Calu3 (cell line): ENCODE results near the gene IQCM. TPM values are rescaled to one million over a fixed set of nuclear protein-coding genes. Genes with fewer than 3 reads are reported as not detected.

ENCODE experiments used
- BruUV-seq: library from RNA; stranded (reverse); fragments of 400-500 nt; replicated peaks from 2 replicates; lab custom pipeline; 2021; lab: Mats Ljungman, UMichigan
- CTCF ChIA-PET: fragments of 300-600 bp; sonication (Branson Sonifier 250); formaldehyde crosslinking; loops from one replicate; lab custom pipeline; 2022; ENCODE audit warnings: antibody characterized with exemption; lab: Charles Lee
- DNase-seq: peaks from one replicate; pipeline ENCODE4 v3.0.0; 2022
- H3K27ac Mint-ChIP-seq: one replicate; pipeline ENCODE4 v1.8.0; 2022; ENCODE audit warnings: mixed read lengths; ENCODE audit not compliant: unreplicated experiment
- H3K27me3 Mint-ChIP-seq: one replicate; pipeline ENCODE4 v1.8.0; 2022; ENCODE audit warnings: mixed read lengths; ENCODE audit not compliant: unreplicated experiment
- H3K36me3 Mint-ChIP-seq: one replicate; pipeline ENCODE4 v1.8.0; 2022; ENCODE audit warnings: mild to moderate bottlenecking, moderate library complexity, mixed read lengths; ENCODE audit not compliant: insufficient read depth, unreplicated experiment
- H3K4me1 Mint-ChIP-seq: one replicate; pipeline ENCODE4 v1.8.0; 2022; ENCODE audit warnings: mild to moderate bottlenecking, low read depth, mixed read lengths; ENCODE audit not compliant: unreplicated experiment
- H3K4me3 Mint-ChIP-seq: one replicate; pipeline ENCODE4 v1.8.0; 2022; ENCODE audit warnings: mild to moderate bottlenecking, low read depth, moderate library complexity, mixed read lengths; ENCODE audit not compliant: unreplicated experiment
- H3K9me3 Mint-ChIP-seq: one replicate; pipeline ENCODE4 v1.8.0; 2022; ENCODE audit warnings: low read depth, mixed read lengths; ENCODE audit not compliant: unreplicated experiment
- CTCF ChIP-seq: fragments of 200-600 bp; IDR thresholded peaks from one replicate; pipeline ENCODE4 v1.8.0; 2022; ENCODE audit warnings: antibody characterized with exemption; ENCODE audit not compliant: unreplicated experiment
- intact Hi-C: fragments of 100-400 bp; cut with micrococcal nuclease; formaldehyde crosslinking; loops from one replicate; pipeline ENCODE4 v1.10.0; 2022; ENCODE audit not compliant: unreplicated experiment
- total RNA-seq: library from RNA; stranded (reverse); gene quantifications from 2 replicates; pipeline ENCODE4 v1.2.3, GENCODE V29; 2022

IQCM gene
- total RNA-seq, 1 experiment from 2014 or later = not detected

GRCh38 chr4:149793459-149793858 is 22.2 kb downstream of the IQCM start:
- no peak overlapping the region for H3K4me3 Mint-ChIP-seq
- no TSS peak for BruUV-seq
- TF ChIP-seq CTCF = no peak
- intact Hi-C loops = no loop called here
- peaks cover 12% of the 10 kb centered on the region for H3K4me1 Mint-ChIP-seq
- H3K36me3 Mint-ChIP-seq = peaks cover 9% of the 10 kb centered on the region
- no peak for DNase-seq
- H3K27ac Mint-ChIP-seq = peak overlapping the region; percentile 24
- no peaks in the 10 kb centered on the region for H3K27me3 Mint-ChIP-seq
- CTCF ChIA-PET = interaction anchor here (0.7 kb wide), 1 partner anchor 102 kb away, joined by 3 read pairs; no protein-coding TSS in a partner anchor
- no peaks in the 10 kb centered on the region for H3K9me3 Mint-ChIP-seq

GRCh38 chr4:149791851-149792250 is 23.8 kb downstream of the IQCM start:
- peaks cover 9% of the 10 kb centered on the region for H3K36me3 Mint-ChIP-seq
- no peak for DNase-seq
- H3K27me3 Mint-ChIP-seq = no peaks in the 10 kb centered on the region
- CTCF ChIA-PET = no interaction called here
- no peaks in the 10 kb centered on the region for H3K9me3 Mint-ChIP-seq
- no peak overlapping the region for H3K27ac Mint-ChIP-seq
- peaks cover 12% of the 10 kb centered on the region for H3K4me1 Mint-ChIP-seq
- intact Hi-C loops = no loop called here
- BruUV-seq = no TSS peak
- H3K4me3 Mint-ChIP-seq = no peak overlapping the region
- no peak for TF ChIP-seq CTCF

GRCh38 chr4:149790172-149790907 is 25.3 kb downstream of the IQCM start:
- no peak for DNase-seq
- Mint-ChIP-seq H3K4me3 (no peak overlapping the region), H3K27ac (no peak overlapping the region), H3K9me3 (no peaks in the 10 kb centered on the region), H3K4me1 (peaks cover 21% of the 10 kb centered on the region), H3K27me3 (no peaks in the 10 kb centered on the region), H3K36me3 (peaks cover 9% of the 10 kb centered on the region)
- CTCF ChIA-PET = no interaction called here
- intact Hi-C loops = no loop called here
- TF ChIP-seq CTCF = no peak
- BruUV-seq = no TSS peak

GRCh38 chr4:149788300-149788699 is 27.3 kb downstream of the IQCM start:
- Mint-ChIP-seq H3K4me3 (no peak overlapping the region), H3K27ac (no peak overlapping the region), H3K36me3 (peaks cover 4% of the 10 kb centered on the region), H3K27me3 (no peaks in the 10 kb centered on the region), H3K4me1 (peaks cover 24% of the 10 kb centered on the region), H3K9me3 (no peaks in the 10 kb centered on the region)
- CTCF ChIA-PET = no interaction called here
- BruUV-seq = no TSS peak
- no peak for DNase-seq
- intact Hi-C loops = no loop called here
- TF ChIP-seq CTCF = no peak
